Renal cortex interstitium (tissue), 11 donors: ENCODE results near the gene LTB4R. TPM values are rescaled to one million over a fixed set of nuclear protein-coding genes. Genes with fewer than 3 reads are reported as not detected.

ENCODE experiments used
- DNase-seq, 11 donors: peaks; one replicate each; pipeline ENCODE4 v3.0.0-alpha.2; 2013; ENCODE audit warnings: low read depth in 9 of 11, low spot score in 4 of 11; ENCODE audit errors: extremely low read depth in 1 of 11
- polyA plus RNA-seq, 3 donors: library from polyadenylated mRNA; unstranded; fragments of 120-200 nt; gene quantifications; one replicate each; pipeline ENCODE4 v1.2.1, GENCODE V29; 2013; ENCODE audit not compliant: insufficient read length in 3 of 3

LTB4R gene
- polyA plus RNA-seq, 3 donors = 4.1 to 6.8 (median 5.6) TPM

DNA sequence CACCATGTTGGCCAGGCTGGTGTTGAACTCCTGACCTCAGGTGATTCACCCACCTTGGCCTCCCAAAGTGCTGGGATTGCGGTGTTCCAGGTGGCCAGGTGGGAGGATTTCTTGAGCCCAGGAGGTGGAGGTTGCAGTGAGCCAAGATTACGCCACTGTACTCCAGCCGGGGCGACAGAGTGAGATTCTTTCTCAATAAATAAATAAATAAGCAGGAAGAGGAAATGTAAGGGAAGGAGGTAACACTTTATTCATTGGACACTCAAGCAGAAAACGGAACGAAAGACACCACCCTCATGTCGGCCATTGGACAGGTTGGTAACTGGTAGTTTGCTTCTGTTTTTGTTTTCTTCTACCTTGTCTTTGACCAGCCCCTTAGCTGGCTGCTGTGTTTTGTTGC, 43.7 kb downstream of the LTB4R start:
- DNase-seq = no peak

DNA sequence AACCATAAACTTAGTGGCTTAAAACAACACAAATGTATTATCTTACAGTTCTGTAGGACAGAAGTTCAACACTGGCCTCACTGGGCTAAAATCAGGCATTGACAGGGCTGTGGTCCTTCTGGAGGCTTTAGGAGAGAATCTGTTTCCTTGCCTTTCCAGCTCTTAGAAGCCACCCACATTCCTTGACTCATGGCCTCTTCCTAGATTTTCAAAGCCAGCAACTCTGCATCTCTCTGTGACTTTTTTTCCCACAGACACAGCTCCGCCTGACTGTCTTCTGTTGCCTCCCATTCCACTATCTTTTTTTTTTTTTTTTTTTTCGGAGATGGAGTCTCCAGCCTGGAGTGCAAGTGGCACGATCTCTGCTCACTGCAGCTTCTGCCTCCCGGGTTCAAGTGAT, 44.9 kb downstream of the LTB4R start:
- DNase-seq = no peak

DNA sequence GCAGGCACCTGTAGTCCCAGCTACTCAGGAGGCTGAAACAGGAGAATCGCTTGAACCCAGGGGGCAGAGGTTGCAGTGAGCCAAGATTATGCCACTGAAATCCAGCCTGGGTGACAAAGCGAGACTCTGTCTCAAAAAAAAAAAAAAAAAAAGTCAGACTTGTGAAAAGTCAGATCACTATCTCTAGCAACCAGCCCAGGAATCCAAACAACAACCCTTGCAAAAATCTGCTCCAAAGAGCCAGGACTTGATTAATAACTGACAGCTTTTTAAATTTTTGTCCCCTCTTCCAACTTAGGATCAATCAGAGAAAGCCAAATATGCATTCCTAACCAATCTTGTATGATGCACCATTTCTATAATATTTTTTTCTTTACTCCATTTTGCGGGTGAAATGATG, 49.0 kb downstream of the LTB4R start:
- DNase-seq = no peak

DNA sequence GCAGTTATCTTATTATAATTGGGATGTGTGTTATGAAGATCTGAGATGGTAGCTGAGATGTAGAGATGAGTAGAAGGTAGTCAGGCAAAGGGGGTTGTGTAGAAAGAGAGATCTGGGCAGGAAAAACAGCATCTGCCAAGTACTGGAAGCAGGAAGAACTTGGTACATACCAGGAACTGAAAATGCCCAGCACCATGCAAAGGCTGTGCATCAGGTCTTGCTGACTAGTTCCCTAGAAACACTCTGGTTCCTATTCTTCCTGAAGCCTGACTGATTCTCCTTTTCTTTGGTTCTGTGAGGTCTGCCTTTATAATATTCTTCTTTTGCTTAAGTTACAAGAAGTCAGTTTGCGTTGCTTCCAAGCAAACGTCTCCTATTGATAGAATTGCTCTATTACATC, 50.0 kb downstream of the LTB4R start:
- DNase-seq = no peak

GRCh38 chr14:24362241-24362960, 51.1 kb downstream of the LTB4R start:
- no peak for DNase-seq

DNA sequence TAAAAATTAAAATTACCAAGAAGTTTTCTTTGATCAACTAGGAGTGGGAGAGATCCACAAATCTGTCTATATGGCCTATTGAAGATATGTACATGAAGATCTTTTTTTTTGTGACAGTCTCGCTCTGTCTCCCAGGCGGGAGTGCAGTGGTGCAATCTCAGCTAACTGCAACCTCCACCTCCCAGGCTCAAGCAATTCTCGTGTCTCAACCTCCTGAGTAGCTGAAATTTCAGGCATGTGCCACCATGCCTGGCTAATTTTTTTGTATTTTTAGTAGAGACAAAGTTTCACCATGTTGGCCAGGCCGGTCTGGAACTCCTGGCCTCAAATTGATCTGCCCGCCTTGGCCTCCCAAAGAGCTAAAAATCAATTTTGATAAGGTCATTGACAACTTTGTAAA, 52.1 kb downstream of the LTB4R start:
- DNase-seq = no peak

- no peak for DNase-seq
Measured at GRCh38 chr14:24364841-24365240, 53.5 kb downstream of the LTB4R start.

GRCh38 chr14:24365600-24366412, 54.5 kb downstream of the LTB4R start:
- DNase-seq = peak in 10 of 11 donors; percentile 73 to 90 (median 84)

GRCh38 chr14:24366413-24366720, 55.1 kb downstream of the LTB4R start:
- peak in 1 of 11 donors; percentile 38 for DNase-seq

- peak; percentile 87 to 98 (median 93) for DNase-seq
Measured at GRCh38 chr14:24366721-24367513, 55.6 kb downstream of the LTB4R start.

Other genes starting within 250 kb of the LTB4R start
- gene CPNE6, start 239.9 kb upstream of the LTB4R start, polyA plus RNA-seq = not detected
- 10 to 100 TPM; 28.9 to 37.3 (median 34.4) TPM for gene PCK2, start 217.2 kb upstream of the LTB4R start, polyA plus RNA-seq
- 10 to 100 TPM; 72.3 to 85.0 (median 80.7) TPM for gene DCAF11, start 196.7 kb upstream of the LTB4R start, polyA plus RNA-seq
- gene NRL, start 196.6 kb upstream of the LTB4R start, polyA plus RNA-seq = 1 to 10 TPM; 1.5 to 2.7 (median 2.4) TPM
- 1 to 10 TPM in 1 of 3 donors, under 1 TPM in 2; 0.56 to 1.6 (median 0.79) TPM for gene FITM1, start 180.8 kb upstream of the LTB4R start, polyA plus RNA-seq
- 100 to 1,000 TPM; 198 to 220 (median 199) TPM for gene PSME1, start 175.3 kb upstream of the LTB4R start, polyA plus RNA-seq
- 10 to 100 TPM; 18.4 to 21.1 (median 20.2) TPM for gene EMC9, start 169.9 kb upstream of the LTB4R start, polyA plus RNA-seq
- 100 to 1,000 TPM; 150 to 170 (median 152) TPM for gene PSME2, start 164.9 kb upstream of the LTB4R start, polyA plus RNA-seq
- 10 to 100 TPM; 45.5 to 59.5 (median 50.4) TPM for gene RNF31, start 164.0 kb upstream of the LTB4R start, polyA plus RNA-seq
- 10 to 100 TPM; 56.3 to 66.1 (median 58.3) TPM for gene IRF9, start 150.2 kb upstream of the LTB4R start, polyA plus RNA-seq
- gene REC8, start 139.4 kb upstream of the LTB4R start, polyA plus RNA-seq = 10 to 100 TPM; 64.2 to 76.7 (median 67.2) TPM
- gene IPO4, start 122.7 kb upstream of the LTB4R start, polyA plus RNA-seq = 10 to 100 TPM; 32.8 to 42.1 (median 40.5) TPM
- 10 to 100 TPM; 36.6 to 50.8 (median 47.1) TPM for gene TM9SF1, start 116.1 kb upstream of the LTB4R start, polyA plus RNA-seq
- 10 to 100 TPM in 1 of 3 donors, 1 to 10 TPM in 2; 4.8 to 11.6 (median 6.8) TPM for gene TSSK4, start 105.8 kb upstream of the LTB4R start, polyA plus RNA-seq
- gene CHMP4A, start 98.0 kb upstream of the LTB4R start, polyA plus RNA-seq = 10 to 100 TPM; 56.1 to 58.4 (median 56.9) TPM
- gene MDP1, start 95.4 kb upstream of the LTB4R start, polyA plus RNA-seq = 10 to 100 TPM; 10.2 to 17.3 (median 13.5) TPM
- 100 to 1,000 TPM; 198 to 251 (median 250) TPM for gene NEDD8, start 79.1 kb upstream of the LTB4R start, polyA plus RNA-seq
- 100 to 1,000 TPM; 107 to 128 (median 115) TPM for gene GMPR2, start 78.6 kb upstream of the LTB4R start, polyA plus RNA-seq
- gene TINF2, start 68.9 kb upstream of the LTB4R start, polyA plus RNA-seq = 10 to 100 TPM; 52.8 to 65.8 (median 61.6) TPM
- 1 to 10 TPM; 1.6 to 2.1 (median 2.0) TPM for gene TGM1, start 48.3 kb upstream of the LTB4R start, polyA plus RNA-seq
- 10 to 100 TPM; 20.0 to 25.3 (median 23.5) TPM for gene RABGGTA, start 39.9 kb upstream of the LTB4R start, polyA plus RNA-seq
- gene DHRS1, start 11.7 kb upstream of the LTB4R start, polyA plus RNA-seq = 10 to 100 TPM; 31.4 to 61.9 (median 37.9) TPM
- 10 to 100 TPM; 25.8 to 28.5 (median 26.7) TPM for gene NOP9, start 11.7 kb upstream of the LTB4R start, polyA plus RNA-seq
- gene CIDEB, start 3.5 kb upstream of the LTB4R start, polyA plus RNA-seq = 10 to 100 TPM; 24.6 to 28.8 (median 26.5) TPM
- 1 to 10 TPM; 3.4 to 4.3 (median 3.7) TPM for gene LTB4R2, start 1.4 kb upstream of the LTB4R start, polyA plus RNA-seq
- gene ADCY4, start 23.6 kb downstream of the LTB4R start, polyA plus RNA-seq = 10 to 100 TPM; 15.7 to 25.1 (median 21.6) TPM
- 1 to 10 TPM; 2.5 to 4.5 (median 3.1) TPM for gene RIPK3, start 28.5 kb downstream of the LTB4R start, polyA plus RNA-seq
- gene NFATC4, start 56.7 kb downstream of the LTB4R start, polyA plus RNA-seq = 10 to 100 TPM; 58.4 to 95.5 (median 74.1) TPM
- 10 to 100 TPM; 47.5 to 60.0 (median 47.8) TPM for gene NYNRIN, start 87.5 kb downstream of the LTB4R start, polyA plus RNA-seq
- gene CBLN3, start 118.2 kb downstream of the LTB4R start, polyA plus RNA-seq = 1 to 10 TPM; 2.9 to 3.5 (median 3.0) TPM
- gene KHNYN, start 118.5 kb downstream of the LTB4R start, polyA plus RNA-seq = 10 to 100 TPM; 44.8 to 51.6 (median 48.4) TPM
- 10 to 100 TPM; 51.4 to 76.8 (median 69.5) TPM for gene SDR39U1, start 131.3 kb downstream of the LTB4R start, polyA plus RNA-seq
- gene CMA1, start 196.8 kb downstream of the LTB4R start, polyA plus RNA-seq = under 1 TPM; 0.19 to 0.53 (median 0.32) TPM